ENCODE results near the gene DDR2.
"Not testable (repeated sequence)": the region's sequence is repeated elsewhere in the genome, so short reads cannot be mapped to it uniquely, and the experiment has no call there.

The DDR2 gene

GRCh38 chr1:162725301-162725837 is 93.1 kb downstream of the DDR2 start:
- no peak for DNase-seq (ENCODE audit: low read depth)
- no peak for TF ChIP-seq CTCF (IDR thresholded peaks at IDR 0.05; ENCODE audit: insufficient read depth, low read depth, low read length, missing control alignments)

GRCh38 chr1:162726555-162726954 is 94.3 kb downstream of the DDR2 start:
- no peak overlapping the region for H3K4me3 ChIP-seq (ENCODE audit: low read depth, low read length)
- TF ChIP-seq CTCF (IDR thresholded peaks at IDR 0.05; ENCODE audit: insufficient read depth, low read depth, low read length, missing control alignments) = no peak
- DNase-seq (ENCODE audit: low read depth) = no peak

More at GRCh38 chr1:162725301-162725837, 93.1 kb downstream of the DDR2 start:
- H3K4me3 ChIP-seq (ENCODE audit: low read depth, low read length) = no peak overlapping the region

GRCh38 chr1:162727493-162727892 is 95.2 kb downstream of the DDR2 start:
- H3K4me3 ChIP-seq (ENCODE audit: low read depth, low read length) = not testable (repeated sequence)

GRCh38 chr1:162728573-162728972 is 96.3 kb downstream of the DDR2 start:
- TF ChIP-seq CTCF (IDR thresholded peaks at IDR 0.05; ENCODE audit: insufficient read depth, low read depth, low read length, missing control alignments) = no peak
- DNase-seq (ENCODE audit: low read depth) = no peak
- H3K4me3 ChIP-seq (ENCODE audit: low read depth, low read length) = no peak overlapping the region

More at GRCh38 chr1:162727493-162727892, 95.2 kb downstream of the DDR2 start:
- not testable (repeated sequence) for DNase-seq (ENCODE audit: low read depth)

- not testable (repeated sequence) for DNase-seq (ENCODE audit: low read depth); H3K4me3 ChIP-seq (ENCODE audit: low read depth, low read length)
Measured at GRCh38 chr1:162729195-162729774, 97.0 kb downstream of the DDR2 start.

GRCh38 chr1:162732094-162732493 is 99.8 kb downstream of the DDR2 start:
- no peak for TF ChIP-seq CTCF (IDR thresholded peaks at IDR 0.05; ENCODE audit: insufficient read depth, low read depth, low read length, missing control alignments)
- no peak overlapping the region for H3K4me3 ChIP-seq (ENCODE audit: low read depth, low read length)
- no peak for DNase-seq (ENCODE audit: low read depth)

GRCh38 chr1:162732566-162733335 is 100.5 kb downstream of the DDR2 start:
- DNase-seq (ENCODE audit: low read depth) = no peak
- H3K4me3 ChIP-seq (ENCODE audit: low read depth, low read length) = no peak overlapping the region
- TF ChIP-seq CTCF (IDR thresholded peaks at IDR 0.05; ENCODE audit: insufficient read depth, low read depth, low read length, missing control alignments) = no peak

GRCh38 chr1:162733336-162733590 is 101.0 kb downstream of the DDR2 start:
- no peak for TF ChIP-seq CTCF (IDR thresholded peaks at IDR 0.05; ENCODE audit: insufficient read depth, low read depth, low read length, missing control alignments)
- H3K4me3 ChIP-seq (ENCODE audit: low read depth, low read length) = no peak overlapping the region
- DNase-seq (ENCODE audit: low read depth) = no peak
